ENCODE data around the gene MRPS2.
"Not testable (repeated sequence)": the region's sequence is repeated elsewhere in the genome, so short reads cannot be mapped to it uniquely, and the experiment has no call there.

MRPS2 gene

GRCh38 chr9:135500525-135501260 is at the start of gene MRPS2:
TSS of gene MRPS2 (plus strand) at chr9:135500682. CDS start at chr9:135500711, 29 bp downstream.
- DNase-seq, result peak; percentile 73 to 88

GRCh38 chr9:135450956-135451355 is 49.5 kb upstream of the MRPS2 start:
- DNase-seq, result no peak

GRCh38 chr9:135451909-135452308 is 48.6 kb upstream of the MRPS2 start:
- not testable (repeated sequence) for DNase-seq

GRCh38 chr9:135454737-135455136 is 45.7 kb upstream of the MRPS2 start:
- no peak for DNase-seq

- no peak for DNase-seq
These were observed 45.0 kb upstream of the MRPS2 start for GRCh38 chr9:135455401-135456030.

- DNase-seq, result no peak
These were observed 43.9 kb upstream of the MRPS2 start for GRCh38 chr9:135456436-135457104.

GRCh38 chr9:135458478-135458877 is 42.0 kb upstream of the MRPS2 start:
- not testable (repeated sequence) for DNase-seq

GRCh38 chr9:135461936-135462335 is 38.5 kb upstream of the MRPS2 start:
- DNase-seq, result no peak

GRCh38 chr9:135463140-135463539 is 37.3 kb upstream of the MRPS2 start:
- DNase-seq, result no peak

- DNase-seq, result no peak
These were observed 36.3 kb upstream of the MRPS2 start for GRCh38 chr9:135464181-135464580.

GRCh38 chr9:135468854-135469521 is 31.5 kb upstream of the MRPS2 start:
- no peak for DNase-seq

- no peak for DNase-seq
These were observed 28.5 kb upstream of the MRPS2 start for GRCh38 chr9:135471791-135472640.

- DNase-seq, result no peak
These were observed 26.4 kb upstream of the MRPS2 start for GRCh38 chr9:135473972-135474543.

- peak in 1 of 2 experiments; percentile 16 for DNase-seq
These were observed 25.6 kb upstream of the MRPS2 start for GRCh38 chr9:135474915-135475314.

GRCh38 chr9:135476561-135477355 is 23.7 kb upstream of the MRPS2 start:
- no peak for DNase-seq

GRCh38 chr9:135478191-135478590 is 22.3 kb upstream of the MRPS2 start:
- no peak for DNase-seq

GRCh38 chr9:135478829-135479468 is 21.5 kb upstream of the MRPS2 start:
- DNase-seq, result no peak

- peak in 1 of 2 experiments; percentile 69 for DNase-seq
These were observed 20.9 kb upstream of the MRPS2 start, which contains the start of gene PPP1R26 for GRCh38 chr9:135479469-135480052. TSS of gene PPP1R26 (plus strand) at chr9:135479782. CDS start at chr9:135484511, 4,729 bp downstream.

- no peak for DNase-seq
These were observed 20.2 kb upstream of the MRPS2 start for GRCh38 chr9:135480071-135480939.
